ENCODE results near the gene ALDH3B2. TPM values are rescaled to one million over a fixed set of nuclear protein-coding genes. Genes with fewer than 3 reads are reported as not detected.

ALDH3B2 gene
- total and polyA plus RNA-seq, 8 donors: 0.89 to 23.5 TPM; not detected in 6

- peak overlapping the region in 1 of 5 donors; percentile 25 for H3K27ac ChIP-seq
- peaks cover 0 to 30% (median 0%) of the 10 kb centered on the region in 3 donors for H3K27me3 ChIP-seq
- peak in 1 of 2 donors; percentile 0 for DNase-seq
- TF ChIP-seq EP300 (IDR thresholded peaks at IDR 0.05) (no peak), CTCF (IDR thresholded peaks at IDR 0.05) (no peak), POLR2AphosphoS5 (IDR thresholded peaks at IDR 0.05) (no peak), POLR2A (IDR thresholded peaks at IDR 0.05) (no peak)
- H3K36me3 ChIP-seq: no peaks in the 10 kb centered on the region
- no peak overlapping the region for H3K4me3 ChIP-seq
- peaks cover 0 to 3% (median 0%) of the 10 kb centered on the region in 4 donors for H3K9me3 ChIP-seq
- peaks cover 10 to 55% (median 21%) of the 10 kb centered on the region in 4 donors for H3K4me1 ChIP-seq
- intact Hi-C loops (cut with DNase I; ENCODE audit: low total_unique reads): no loop called here
- WGBS, 5 donors: 78 to 86% (median 83%) methylated on average over 14 to 15 of the region's 15 CpGs
These were observed 21.2 kb downstream of the ALDH3B2 start for GRCh38 chr11:67652965-67653845.

- H3K36me3 ChIP-seq: no peaks in the 10 kb centered on the region
- H3K9me3 ChIP-seq: peaks cover 0 to 3% (median 0%) of the 10 kb centered on the region in 4 donors
- H3K27ac ChIP-seq: peak overlapping the region in 1 of 5 donors; percentile 25
- peak in 1 of 2 donors; percentile 59 for DNase-seq
- H3K4me3 ChIP-seq: no peak overlapping the region
- intact Hi-C loops (cut with DNase I; ENCODE audit: low total_unique reads): no loop called here
- peaks cover 4 to 48% (median 17%) of the 10 kb centered on the region in 4 donors for H3K4me1 ChIP-seq
- H3K27me3 ChIP-seq: peaks cover 0 to 41% (median 0%) of the 10 kb centered on the region in 3 donors
- no peak for TF ChIP-seq EP300 (IDR thresholded peaks at IDR 0.05)
- no peak for TF ChIP-seq POLR2AphosphoS5 (IDR thresholded peaks at IDR 0.05)
- TF ChIP-seq CTCF (IDR thresholded peaks at IDR 0.05): no peak
- no peak for TF ChIP-seq POLR2A (IDR thresholded peaks at IDR 0.05)
- WGBS, 5 donors: 44 to 50% (median 48%) methylated on average over 13 of the region's 13 CpGs
These were observed 22.2 kb downstream of the ALDH3B2 start for GRCh38 chr11:67651976-67652781.

GRCh38 chr11:67649634-67650510 is 24.6 kb downstream of the ALDH3B2 start:
- intact Hi-C loops (cut with DNase I; ENCODE audit: low total_unique reads): no loop called here
- peaks cover 0 to 59% (median 0%) of the 10 kb centered on the region in 3 donors for H3K27me3 ChIP-seq
- peaks cover 4 to 41% (median 14%) of the 10 kb centered on the region in 4 donors for H3K4me1 ChIP-seq
- WGBS, 5 donors: 70 to 78% (median 74%) methylated on average over 22 of the region's 22 CpGs
- no peaks in the 10 kb centered on the region for H3K9me3 ChIP-seq
- H3K27ac ChIP-seq: peak overlapping the region; percentile 71 to 84 (median 75)
- no peaks in the 10 kb centered on the region for H3K36me3 ChIP-seq
- TF ChIP-seq POLR2A (IDR thresholded peaks at IDR 0.05) (no peak), POLR2AphosphoS5 (IDR thresholded peaks at IDR 0.05) (no peak), EP300 (IDR thresholded peaks at IDR 0.05) (no peak), CTCF (IDR thresholded peaks at IDR 0.05) (no peak)
- no peak for DNase-seq
- H3K4me3 ChIP-seq: peak overlapping the region; percentile 29 to 45 (median 40)

Measured in stomach (tissue), 9 donors.